B cell (primary cell): ENCODE results near the gene NIN. TPM values are rescaled to one million over a fixed set of nuclear protein-coding genes. Genes with fewer than 3 reads are reported as not detected.

ENCODE experiments used
- ATAC-seq: fragments of 200-7000 bp; cut with Tn5 transposase; one replicate; pipeline ENCODE4 v1.10.0; 2021; ENCODE audit warnings: low read depth, mild to moderate bottlenecking, moderate number of reproducible peaks, moderate library complexity
- CTCF ChIA-PET: fragments of 350-600 bp; sonication (Branson Sonifier 250); formaldehyde crosslinking; loops from one replicate; lab custom pipeline; 2021; ENCODE audit warnings: antibody characterized with exemption, inconsistent platforms; lab: Charles Lee
- POLR2A ChIA-PET: fragments of 350-600 bp; sonication (Branson Sonifier 250); formaldehyde crosslinking; loops from one replicate; lab custom pipeline; 2021; ENCODE audit warnings: antibody characterized with exemption; lab: Charles Lee
- DNase-seq: peaks from one replicate; pipeline ENCODE4 v3.0.0; 2013
- H2AFZ ChIP-seq: 2 replicates; pipeline ENCODE4 v1.6.1; 2012; ENCODE audit warnings: mild to moderate bottlenecking, low read depth, low read length; ENCODE audit not compliant: insufficient read depth, poor library complexity, severe bottlenecking
- H3K27ac ChIP-seq, 2 donors: 1 replicate in 1 of 2; 2 replicates in 1 of 2; pipeline ENCODE4 v1.5.1; 2012 to 2013; ENCODE audit warnings: low read length in 2 of 2, mild to moderate bottlenecking in 2 of 2, moderate library complexity in 1 of 2
- H3K27me3 ChIP-seq, 4 experiments: fragments of 200-600 bp in 1 of 4; sonication (generic) in 1 of 4; replicated peaks in 1 of 4; 1 replicate in 2 of 4; 2 replicates in 2 of 4; pipeline versions ENCODE4 v1.6.1 to v1.7.0; 2013 to 2016; ENCODE audit warnings: low read length in 3 of 4, mild to moderate bottlenecking in 2 of 4, mixed read lengths in 1 of 4, moderate library complexity in 1 of 4; ENCODE audit not compliant: insufficient read depth in 4 of 4, control insufficient read depth in 3 of 4; ENCODE audit errors: control extremely low read depth in 1 of 4
- H3K36me3 ChIP-seq, 2 experiments: replicated peaks in 1 of 2; 1 replicate in 1 of 2; 2 replicates in 1 of 2; pipeline versions ENCODE4 v1.6.1 to v1.7.1; 2013; ENCODE audit warnings: low read length in 1 of 2; ENCODE audit not compliant: insufficient read depth in 2 of 2, control insufficient read depth in 1 of 2; ENCODE audit errors: control extremely low read depth in 1 of 2, extremely low read depth in 1 of 2
- H3K4me1 ChIP-seq, 2 donors: fragments of 200-600 bp in 1 of 2; sonication (generic) in 1 of 2; 1 replicate in 1 of 2; 2 replicates in 1 of 2; pipeline versions ENCODE4 v1.5.1 to v1.6.1; 2013 to 2017; ENCODE audit warnings: low read length in 2 of 2; ENCODE audit not compliant: control insufficient read depth in 2 of 2, insufficient read depth in 2 of 2
- H3K4me2 ChIP-seq: replicated peaks from 2 replicates; pipeline ENCODE3; 2012; ENCODE audit warnings: mild to moderate bottlenecking, low read depth, low read length; ENCODE audit not compliant: poor library complexity, severe bottlenecking
- H3K4me3 ChIP-seq, 5 experiments: fragments of 200-600 bp in 1 of 5; sonication (generic) in 1 of 5; 1 replicate in 3 of 5; 2 replicates in 2 of 5; pipeline versions ENCODE4 v1.5.1 to v1.7.0; 2011 to 2016; ENCODE audit warnings: low read length in 4 of 5, mild to moderate bottlenecking in 4 of 5, low read depth in 2 of 5, control low read depth in 1 of 5, moderate library complexity in 1 of 5; ENCODE audit not compliant: insufficient read depth in 1 of 5; ENCODE audit errors: control extremely low read depth in 1 of 5, extremely low read depth in 1 of 5
- H3K79me2 ChIP-seq: fragments of 200-600 bp; sonication (generic); one replicate; pipeline ENCODE4 v1.6.0; 2016; ENCODE audit warnings: low read length; ENCODE audit not compliant: control insufficient read depth, insufficient read depth
- H3K9ac ChIP-seq: fragments of 200-600 bp; sonication (generic); 2 replicates; pipeline ENCODE4 v1.6.1; 2017; ENCODE audit warnings: mild to moderate bottlenecking, low read length, moderate library complexity
- H3K9me3 ChIP-seq, 3 donors: one replicate each; pipeline versions ENCODE4 v1.6.1 to v1.7.1; 2013; ENCODE audit warnings: low read length in 2 of 3; ENCODE audit not compliant: control insufficient read depth in 2 of 3, insufficient read depth in 1 of 3; ENCODE audit errors: control extremely low read depth in 1 of 3
- H4K20me1 ChIP-seq: 2 replicates; pipeline ENCODE4 v1.6.0; 2012; ENCODE audit warnings: mild to moderate bottlenecking, low read length; ENCODE audit not compliant: insufficient read depth, control insufficient read depth, poor library complexity, severe bottlenecking
- H3K27ac Mint-ChIP-seq: one replicate; pipeline ENCODE4 v1.8.0; 2021; ENCODE audit warnings: mixed read lengths
- H3K27me3 Mint-ChIP-seq: one replicate; pipeline ENCODE4 v1.8.0; 2021; ENCODE audit warnings: mixed read lengths
- H3K4me1 Mint-ChIP-seq: one replicate; pipeline ENCODE4 v1.8.0; 2021; ENCODE audit warnings: mixed read lengths
- H3K4me3 Mint-ChIP-seq: one replicate; pipeline ENCODE4 v1.8.0; 2021; ENCODE audit warnings: mixed read lengths
- H3K9me3 Mint-ChIP-seq: one replicate; pipeline ENCODE4 v1.8.0; 2022; ENCODE audit warnings: mixed read lengths; ENCODE audit not compliant: insufficient read depth
- EZH2 ChIP-seq: IDR thresholded peaks from 2 replicates; pipeline ENCODE4 v1.6.1; 2012; ENCODE audit warnings: borderline replicate concordance, low read depth, mild to moderate bottlenecking, moderate library complexity, low read length; ENCODE audit not compliant: insufficient read depth, poor library complexity, severe bottlenecking
- WGBS: methylation state at CpG from one replicate; pipeline ENCODE4 v1.1.5; 2013; ENCODE audit warnings: missing lambda C conversion rate; ENCODE audit not compliant: insufficient coverage; 5-methylcytosine and 5-hydroxymethylcytosine counted together
- intact Hi-C: fragments of 100-400 bp; cut with micrococcal nuclease; formaldehyde crosslinking; loops from one replicate; pipeline ENCODE4 v1.10.0; 2022
- polyA plus RNA-seq: library from polyadenylated mRNA; depleted of rRNA; stranded (reverse); fragments of >200 nt; gene quantifications from 2 replicates; pipeline ENCODE4 v1.2.3, GENCODE V29; 2012
- total RNA-seq, 2 donors: library from RNA; stranded (reverse); fragments of 120-200 nt in 1 of 2; gene quantifications; 1 replicate in 1 of 2; 2 replicates in 1 of 2; pipeline versions ENCODE4 v1.2.3 to v1.2.4, GENCODE V29; 2013 to 2022
- TF ChIP-seq, protein P1 (sequence below): fragments of 200-600 bp; IDR thresholded peaks from one replicate; pipeline ENCODE4 v1.8.0; 2022; ENCODE audit warnings: antibody characterized with exemption, mild to moderate bottlenecking

Gene NIN
- total and polyA plus RNA-seq, 2 donors (not counting 1 experiment from before 2014, with no cell fraction given) = 25.4 to 219 TPM

DNA sequence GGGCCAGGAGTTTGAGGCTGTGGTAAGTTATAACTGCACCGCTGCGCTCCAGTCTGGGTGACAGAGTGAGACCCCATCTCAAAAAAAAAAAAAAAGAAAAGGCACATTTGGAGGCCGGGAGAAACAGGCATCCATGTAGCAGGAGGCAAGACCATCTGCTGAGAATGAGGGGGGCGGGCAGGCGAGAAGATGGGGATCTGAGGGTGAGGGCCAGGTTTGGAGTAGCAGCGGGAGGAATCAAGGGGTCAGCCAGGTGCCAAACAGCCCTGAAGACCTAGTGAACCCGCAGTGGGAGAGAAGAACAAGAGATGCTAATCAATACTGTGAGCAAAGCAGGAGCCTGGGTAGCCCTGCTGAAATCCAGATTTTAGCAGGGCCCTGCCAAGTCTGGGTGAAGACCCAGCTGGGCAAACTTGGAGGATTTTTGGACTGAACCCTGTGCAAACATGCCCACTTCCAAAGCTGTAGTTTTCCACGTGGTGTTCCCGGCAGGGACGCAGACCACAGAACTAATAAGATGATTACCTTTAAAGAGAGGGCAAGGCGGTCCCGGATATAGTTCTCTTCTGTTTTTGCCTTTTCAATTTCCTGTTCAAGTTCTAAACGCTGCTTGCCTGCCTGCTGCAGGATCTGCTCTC is 61.0 kb downstream of the NIN start:
- Histone ChIP-seq H2AFZ (no peak overlapping the region), H3K79me2 (peaks cover 24% of the 10 kb centered on the region), H3K9me3 (no peaks in the 10 kb centered on the region), H3K4me2 (no peak overlapping the region), H3K4me1 (peaks cover 0 to 3% of the 10 kb centered on the region in 2 donors), H4K20me1 (peaks cover 7% of the 10 kb centered on the region), H3K36me3 (peaks cover 1 to 87% of the 10 kb centered on the region in 2 experiments), H3K4me3 (no peak overlapping the region), H3K27me3 (no peaks in the 10 kb centered on the region), H3K27ac (no peak overlapping the region), H3K9ac (no peak overlapping the region)
- CTCF ChIA-PET = interaction anchor here (0.8 to 10.5 kb wide), 5 partner anchors 8 to 453 kb away, joined by 3 to 258 read pairs (median 11); no protein-coding TSS in a partner anchor
- no peak for ATAC-seq
- H3K4me1 Mint-ChIP-seq = peaks cover 6% of the 10 kb centered on the region
- no peaks in the 10 kb centered on the region for H3K9me3 Mint-ChIP-seq
- H3K27ac Mint-ChIP-seq = no peak overlapping the region
- POLR2A ChIA-PET = interaction anchor here (0.6 kb wide), 1 partner anchor 57 kb away, joined by 9 read pairs; no protein-coding TSS in a partner anchor
- TF ChIP-seq, protein P1, sequence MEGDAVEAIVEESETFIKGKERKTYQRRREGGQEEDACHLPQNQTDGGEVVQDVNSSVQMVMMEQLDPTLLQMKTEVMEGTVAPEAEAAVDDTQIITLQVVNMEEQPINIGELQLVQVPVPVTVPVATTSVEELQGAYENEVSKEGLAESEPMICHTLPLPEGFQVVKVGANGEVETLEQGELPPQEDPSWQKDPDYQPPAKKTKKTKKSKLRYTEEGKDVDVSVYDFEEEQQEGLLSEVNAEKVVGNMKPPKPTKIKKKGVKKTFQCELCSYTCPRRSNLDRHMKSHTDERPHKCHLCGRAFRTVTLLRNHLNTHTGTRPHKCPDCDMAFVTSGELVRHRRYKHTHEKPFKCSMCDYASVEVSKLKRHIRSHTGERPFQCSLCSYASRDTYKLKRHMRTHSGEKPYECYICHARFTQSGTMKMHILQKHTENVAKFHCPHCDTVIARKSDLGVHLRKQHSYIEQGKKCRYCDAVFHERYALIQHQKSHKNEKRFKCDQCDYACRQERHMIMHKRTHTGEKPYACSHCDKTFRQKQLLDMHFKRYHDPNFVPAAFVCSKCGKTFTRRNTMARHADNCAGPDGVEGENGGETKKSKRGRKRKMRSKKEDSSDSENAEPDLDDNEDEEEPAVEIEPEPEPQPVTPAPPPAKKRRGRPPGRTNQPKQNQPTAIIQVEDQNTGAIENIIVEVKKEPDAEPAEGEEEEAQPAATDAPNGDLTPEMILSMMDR = no peak
- TF ChIP-seq EZH2 = no peak
- no peak for DNase-seq
- WGBS = 98% methylated on average over 13 of the region's 13 CpGs
- H3K27me3 Mint-ChIP-seq = no peaks in the 10 kb centered on the region
- intact Hi-C loops = no loop called here
- H3K4me3 Mint-ChIP-seq = no peak overlapping the region

DNA sequence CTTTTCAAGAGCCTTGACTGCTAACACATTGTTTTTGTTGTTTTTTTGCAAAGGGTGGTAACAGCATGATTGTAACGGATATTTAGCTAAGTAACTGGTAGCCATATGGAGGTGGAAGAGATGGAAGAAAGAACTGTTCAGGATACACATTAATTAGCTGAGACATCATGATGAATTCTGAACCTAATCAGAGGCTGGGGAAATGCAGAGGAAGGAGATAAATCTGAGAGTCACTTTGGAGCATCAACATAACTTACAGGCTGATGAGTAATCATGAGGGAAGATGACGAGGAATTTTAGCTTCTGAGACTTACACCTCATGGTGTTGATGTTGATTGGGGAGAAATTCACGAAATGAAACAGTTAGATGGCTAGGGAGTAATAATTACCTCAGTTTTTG is 62.3 kb downstream of the NIN start:
- Histone ChIP-seq H3K9me3 (no peaks in the 10 kb centered on the region), H3K27ac (no peak overlapping the region), H3K4me1 (no peaks in the 10 kb centered on the region), H3K4me3 (no peak overlapping the region), H2AFZ (no peak overlapping the region), H3K4me2 (no peak overlapping the region), H4K20me1 (peaks cover under 1% of the 10 kb centered on the region), H3K79me2 (peaks cover 15% of the 10 kb centered on the region), H3K27me3 (no peaks in the 10 kb centered on the region), H3K36me3 (peaks cover 8 to 84% of the 10 kb centered on the region in 2 experiments), H3K9ac (no peak overlapping the region)
- no peak for ATAC-seq
- no peak for DNase-seq
- TF ChIP-seq EZH2 = no peak
- TF ChIP-seq, protein P1 = no peak
- Mint-ChIP-seq H3K27ac (peak overlapping the region; percentile 15), H3K9me3 (no peaks in the 10 kb centered on the region), H3K4me1 (peaks cover 1% of the 10 kb centered on the region), H3K4me3 (no peak overlapping the region), H3K27me3 (no peaks in the 10 kb centered on the region)
- 100% methylated on average over 1 of the region's 3 CpGs for WGBS
- intact Hi-C loops = no loop called here
- ChIA-PET CTCF (interaction anchor here (0.6 to 10.5 kb wide), 4 partner anchors 9 to 222 kb away, joined by 3 to 258 read pairs (median 7); no protein-coding TSS in a partner anchor), POLR2A (no interaction called here)
